MM.1S (cell line): ENCODE data around the gene AADACL4.

Source experiments
- DNase-seq: peaks from one replicate; pipeline ENCODE4 v3.0.0-alpha.2; 2015
- H2AFZ ChIP-seq: fragments of 300-600 bp; sonication (generic); 2 replicates; pipeline ENCODE4 v1.6.0; 2016; ENCODE audit warnings: antibody characterized with exemption, low read length
- H3F3A ChIP-seq: fragments of 300-600 bp; sonication (generic); 2 replicates; pipeline ENCODE4 v1.6.1; 2016; ENCODE audit warnings: mild to moderate bottlenecking, antibody characterized with exemption, low read length, moderate library complexity, mixed read lengths; ENCODE audit not compliant: insufficient read depth
- H3K27ac ChIP-seq: fragments of 300-600 bp; sonication (generic); 2 replicates; pipeline ENCODE4 v1.5.1; 2016; ENCODE audit warnings: mild to moderate bottlenecking, low read length
- H3K27me3 ChIP-seq: fragments of 300-600 bp; sonication (generic); replicated peaks from 2 replicates; pipeline ENCODE4 v1.6.0; 2016; ENCODE audit warnings: low read length; ENCODE audit not compliant: insufficient read depth
- H3K36me3 ChIP-seq: fragments of 300-600 bp; sonication (generic); replicated peaks from 2 replicates; pipeline ENCODE4 v1.6.1; 2016; ENCODE audit warnings: mild to moderate bottlenecking, low read length, mixed read lengths; ENCODE audit not compliant: insufficient read depth
- H3K4me1 ChIP-seq: fragments of 300-600 bp; sonication (generic); 2 replicates; pipeline ENCODE4 v1.6.1; 2016; ENCODE audit warnings: low read length, mixed read lengths
- H3K4me2 ChIP-seq: fragments of 300-600 bp; sonication (generic); 2 replicates; pipeline ENCODE4 v1.6.0; 2016; ENCODE audit warnings: low read depth, low read length
- H3K4me3 ChIP-seq: fragments of 300-600 bp; sonication (generic); 2 replicates; pipeline ENCODE4 v1.5.1; 2016; ENCODE audit warnings: low read length, mixed read lengths
- H3K79me2 ChIP-seq: fragments of 300-600 bp; sonication (generic); 2 replicates; pipeline ENCODE4 v1.6.1; 2016; ENCODE audit warnings: mixed run types, low read length, mixed read lengths
- H3K9ac ChIP-seq: fragments of 300-600 bp; sonication (generic); 2 replicates; pipeline ENCODE4 v1.6.1; 2016; ENCODE audit warnings: low read length, mixed read lengths
- H3K9me2 ChIP-seq: fragments of 300-600 bp; sonication (generic); replicated peaks from 2 replicates; pipeline ENCODE4 v1.6.1; 2016; ENCODE audit warnings: mild to moderate bottlenecking, low read length, mixed read lengths; ENCODE audit not compliant: insufficient read depth
- H3K9me3 ChIP-seq: fragments of 300-600 bp; sonication (generic); replicated peaks from 2 replicates; pipeline ENCODE4 v1.6.1; 2016; ENCODE audit warnings: mild to moderate bottlenecking, low read length, mixed read lengths; ENCODE audit not compliant: insufficient read depth
- H4K20me1 ChIP-seq: fragments of 300-600 bp; sonication (generic); 2 replicates; pipeline ENCODE4 v1.6.1; 2016; ENCODE audit warnings: mild to moderate bottlenecking, low read length, moderate library complexity, mixed read lengths; ENCODE audit not compliant: insufficient read depth
- EZH2 ChIP-seq: fragments of 300-600 bp; sonication (generic); optimal IDR thresholded peaks from 2 replicates; pipeline ENCODE3; 2017; ENCODE audit warnings: low read depth, mild to moderate bottlenecking, antibody characterized with exemption, low read length, mixed read lengths
- EZH2phosphoT487 ChIP-seq: fragments of 300-600 bp; sonication (generic); IDR thresholded peaks from 2 replicates; pipeline ENCODE4 v1.6.1; 2018; ENCODE audit warnings: antibody characterized with exemption, low read length
- TF ChIP-seq, protein P1 (sequence below): fragments of 300-600 bp; sonication (generic); IDR thresholded peaks from 2 replicates; pipeline ENCODE4 v1.5.1; 2016; ENCODE audit warnings: antibody characterized with exemption, low read length, mixed read lengths

Gene AADACL4

GRCh38 chr1:12607263-12607662 lies 36.6 kb upstream of the AADACL4 start:
- H3K27ac ChIP-seq: no peak overlapping the region
- no peaks in the 10 kb centered on the region for H3K4me1 ChIP-seq
- no peak for DNase-seq
- TF ChIP-seq EZH2 (no peak), EZH2phosphoT487 (no peak)
- TF ChIP-seq, protein P1, sequence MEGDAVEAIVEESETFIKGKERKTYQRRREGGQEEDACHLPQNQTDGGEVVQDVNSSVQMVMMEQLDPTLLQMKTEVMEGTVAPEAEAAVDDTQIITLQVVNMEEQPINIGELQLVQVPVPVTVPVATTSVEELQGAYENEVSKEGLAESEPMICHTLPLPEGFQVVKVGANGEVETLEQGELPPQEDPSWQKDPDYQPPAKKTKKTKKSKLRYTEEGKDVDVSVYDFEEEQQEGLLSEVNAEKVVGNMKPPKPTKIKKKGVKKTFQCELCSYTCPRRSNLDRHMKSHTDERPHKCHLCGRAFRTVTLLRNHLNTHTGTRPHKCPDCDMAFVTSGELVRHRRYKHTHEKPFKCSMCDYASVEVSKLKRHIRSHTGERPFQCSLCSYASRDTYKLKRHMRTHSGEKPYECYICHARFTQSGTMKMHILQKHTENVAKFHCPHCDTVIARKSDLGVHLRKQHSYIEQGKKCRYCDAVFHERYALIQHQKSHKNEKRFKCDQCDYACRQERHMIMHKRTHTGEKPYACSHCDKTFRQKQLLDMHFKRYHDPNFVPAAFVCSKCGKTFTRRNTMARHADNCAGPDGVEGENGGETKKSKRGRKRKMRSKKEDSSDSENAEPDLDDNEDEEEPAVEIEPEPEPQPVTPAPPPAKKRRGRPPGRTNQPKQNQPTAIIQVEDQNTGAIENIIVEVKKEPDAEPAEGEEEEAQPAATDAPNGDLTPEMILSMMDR: no peak
- no peaks in the 10 kb centered on the region for H3K36me3 ChIP-seq
- H3K27me3 ChIP-seq: peaks cover 13% of the 10 kb centered on the region; the same call in 1 of the 2 replicates
- H3K9me2 ChIP-seq: no peaks in the 10 kb centered on the region
- H3K9me3 ChIP-seq: no peaks in the 10 kb centered on the region
- no peak overlapping the region for H3K4me3 ChIP-seq
- no peak overlapping the region for H3K9ac ChIP-seq
- no peak overlapping the region for H2AFZ ChIP-seq
- no peaks in the 10 kb centered on the region; the same call in 1 of the 2 replicates for H4K20me1 ChIP-seq
- no peaks in the 10 kb centered on the region for H3K79me2 ChIP-seq
- no peak overlapping the region for H3K4me2 ChIP-seq
- H3F3A ChIP-seq: no peaks in the 10 kb centered on the region

GRCh38 chr1:12608311-12608957 lies 35.5 kb upstream of the AADACL4 start:
- Histone ChIP-seq H3K79me2 (no peaks in the 10 kb centered on the region), H3K27ac (no peak overlapping the region), H3K9me2 (no peaks in the 10 kb centered on the region), H4K20me1 (no peaks in the 10 kb centered on the region; the same call in 1 of the 2 replicates), H3K9ac (no peak overlapping the region), H3K9me3 (no peaks in the 10 kb centered on the region), H3K27me3 (peaks cover 16% of the 10 kb centered on the region; the same call in 1 of the 2 replicates), H3F3A (no peaks in the 10 kb centered on the region), H3K4me1 (no peaks in the 10 kb centered on the region), H3K4me2 (no peak overlapping the region), H2AFZ (no peak overlapping the region), H3K4me3 (no peak overlapping the region), H3K36me3 (no peaks in the 10 kb centered on the region)
- no peak for DNase-seq
- TF ChIP-seq EZH2phosphoT487 (no peak), EZH2 (no peak)
- TF ChIP-seq, protein P1: no peak

- Histone ChIP-seq H3K4me3 (no peak overlapping the region), H3K4me1 (no peaks in the 10 kb centered on the region), H2AFZ (no peak overlapping the region), H3K9ac (no peak overlapping the region), H3F3A (no peaks in the 10 kb centered on the region), H3K27ac (no peak overlapping the region), H3K4me2 (no peak overlapping the region), H3K27me3 (peaks cover 16% of the 10 kb centered on the region; the same call in 1 of the 2 replicates), H3K9me2 (no peaks in the 10 kb centered on the region), H3K9me3 (no peaks in the 10 kb centered on the region), H4K20me1 (no peaks in the 10 kb centered on the region; the same call in 1 of the 2 replicates), H3K36me3 (no peaks in the 10 kb centered on the region), H3K79me2 (no peaks in the 10 kb centered on the region)
- no peak for DNase-seq
- TF ChIP-seq EZH2phosphoT487 (no peak), EZH2 (no peak)
- TF ChIP-seq, protein P1: no peak
These were observed 34.3 kb upstream of the AADACL4 start for GRCh38 chr1:12609469-12610003.
